BLaER1 treated with 17β-estradiol and CSF1 and Interleukin-3, amounts not matched to agents 10 nM and 100 nM (cell line): ENCODE data around the gene GDF11.

ENCODE experiments used
- H3K27ac ChIP-seq, 11 experiments: shearing (Covaris generic); formaldehyde crosslinking; 2 replicates each; pipeline ENCODE4 v1.8.1; 2022
- H3K27me3 ChIP-seq, 11 experiments: shearing (Covaris generic); formaldehyde crosslinking; 2 replicates each; pipeline ENCODE4 v1.8.1; 2022
- H3K36me3 ChIP-seq, 11 experiments: shearing (Covaris generic); formaldehyde crosslinking; 2 replicates each; pipeline ENCODE4 v1.8.1; 2022
- H3K4me1 ChIP-seq, 10 experiments: shearing (Covaris generic); formaldehyde crosslinking; 2 replicates each; pipeline ENCODE4 v1.8.1; 2022
- H3K4me2 ChIP-seq, 11 experiments: shearing (Covaris generic); formaldehyde crosslinking; 2 replicates each; pipeline ENCODE4 v1.8.1; 2022
- H3K4me3 ChIP-seq, 10 experiments: shearing (Covaris generic); formaldehyde crosslinking; 2 replicates each; pipeline ENCODE4 v1.8.1; 2022
- H3K9ac ChIP-seq, 11 experiments: shearing (Covaris generic); formaldehyde crosslinking; 2 replicates each; pipeline ENCODE4 v1.8.1; 2022
- H3K9me3 ChIP-seq, 11 experiments: shearing (Covaris generic); formaldehyde crosslinking; replicated peaks in 1 of 11; 2 replicates each; pipeline ENCODE4 v1.8.1; 2022
- H4K20me1 ChIP-seq, 11 experiments: shearing (Covaris generic); formaldehyde crosslinking; 2 replicates each; pipeline ENCODE4 v1.8.1; 2022
- Cebpa-rat ChIP-seq, 11 experiments: shearing (Covaris generic); IDR thresholded peaks; 2 replicates each; pipeline ENCODE4 v1.8.1; 2022

Gene GDF11

GRCh38 chr12:55736780-55737580 lies 5.9 kb upstream of the GDF11 start:
- TF ChIP-seq Cebpa-rat (IDR thresholded peaks at IDR 0.05): no peak
- Histone ChIP-seq H3K4me2 (peak overlapping the region; percentile 92 to 99 (median 96)), H3K27ac (peak overlapping the region in 7 of 11 experiments; percentile 57 to 83 (median 70); a peak in 13 of 22 replicates), H3K4me3 (no peak overlapping the region; a peak in 1 of 20 replicates), H3K9me3 (no peaks in the 10 kb centered on the region), H3K4me1 (peaks cover 38 to 54% (median 44%) of the 10 kb centered on the region in 10 experiments), H4K20me1 (peaks cover 0 to 4% (median 0%) of the 10 kb centered on the region in 11 experiments; a peak in 1 of 22 replicates), H3K27me3 (no peaks in the 10 kb centered on the region), H3K9ac (peak overlapping the region in 9 of 11 experiments; percentile 47 to 79 (median 73); a peak in 11 of 22 replicates), H3K36me3 (no peaks in the 10 kb centered on the region)

DNA sequence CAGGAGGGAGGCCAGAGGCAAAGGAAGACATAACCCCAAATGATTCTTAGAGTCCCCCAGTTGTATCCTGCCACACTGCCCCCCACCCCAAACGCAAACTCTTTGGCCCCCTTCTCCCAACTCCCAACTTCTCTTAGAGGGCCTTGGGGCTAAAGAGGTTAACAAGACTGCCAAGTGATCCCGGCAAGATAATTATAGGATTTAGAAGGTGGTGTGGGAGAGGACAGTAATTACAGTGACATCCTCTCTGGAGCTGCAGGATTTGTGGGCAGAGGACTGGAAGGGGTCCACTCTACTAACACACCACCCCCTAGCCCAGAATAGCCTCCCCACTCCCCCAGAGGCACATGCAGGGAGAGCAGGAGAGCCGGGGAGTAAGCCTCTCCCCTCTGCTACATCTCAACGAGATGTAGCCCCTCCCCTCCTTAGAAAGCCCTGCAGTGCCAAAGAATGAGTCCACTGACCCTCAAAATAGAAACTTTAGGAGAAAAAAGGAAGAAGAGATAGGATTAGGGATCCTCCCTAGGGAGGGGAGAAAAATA lies 5.3 kb upstream of the GDF11 start:
- no peaks in the 10 kb centered on the region for H3K27me3 ChIP-seq
- peak overlapping the region; percentile 47 to 85 (median 74) for H3K9ac ChIP-seq
- H3K4me1 ChIP-seq: peaks cover 31 to 50% (median 42%) of the 10 kb centered on the region in 10 experiments
- H3K9me3 ChIP-seq: no peaks in the 10 kb centered on the region
- H3K27ac ChIP-seq: peak overlapping the region; percentile 50 to 88 (median 70)
- H3K4me2 ChIP-seq: peak overlapping the region; percentile 92 to 99 (median 96)
- H3K4me3 ChIP-seq: peak overlapping the region; percentile 54 to 78 (median 68)
- no peak for TF ChIP-seq Cebpa-rat (IDR thresholded peaks at IDR 0.05)
- no peaks in the 10 kb centered on the region for H3K36me3 ChIP-seq
- no peaks in the 10 kb centered on the region for H4K20me1 ChIP-seq

DNA sequence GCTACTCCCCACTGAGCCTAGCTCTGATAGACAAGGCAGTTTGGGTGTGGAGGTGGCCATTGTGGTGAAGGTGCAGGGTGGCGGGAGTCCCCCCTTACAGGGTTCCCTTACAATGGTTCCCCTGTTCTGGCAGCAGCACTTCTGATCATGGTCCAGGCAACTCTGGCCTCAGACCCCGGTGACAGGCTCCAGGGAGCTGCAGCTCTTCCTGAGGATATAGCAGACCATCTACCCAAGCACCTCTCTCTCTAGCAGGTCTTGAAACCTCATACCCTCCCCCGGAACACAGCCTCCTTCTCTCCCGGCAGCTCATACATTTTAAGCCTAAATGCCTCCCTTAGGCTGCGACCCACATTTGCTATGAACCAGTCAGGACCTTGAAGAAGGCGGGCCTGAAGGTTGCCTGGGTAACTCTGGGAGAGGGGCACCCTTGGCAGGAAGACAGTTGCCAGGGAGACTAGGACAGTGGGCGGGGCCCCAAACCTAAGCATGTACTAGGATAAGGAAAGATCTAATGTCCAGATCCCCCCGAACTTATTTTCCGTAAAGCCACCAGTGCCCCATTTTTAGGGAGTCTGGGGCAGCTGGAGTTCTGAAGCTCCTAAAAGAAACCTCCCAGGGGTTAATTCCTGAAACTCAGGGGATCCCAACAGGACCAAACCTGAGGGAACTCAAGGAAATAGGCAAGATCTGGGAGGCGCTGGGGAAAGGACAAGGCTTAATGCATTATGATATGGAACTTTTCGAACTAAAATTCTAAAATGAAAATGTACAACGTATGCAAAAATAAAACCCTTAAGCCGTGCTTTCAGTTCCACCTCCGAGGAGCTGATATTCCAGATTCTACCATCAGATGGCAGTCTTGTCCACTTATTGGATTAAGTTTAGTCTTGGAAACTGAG lies 4.5 kb upstream of the GDF11 start:
- Histone ChIP-seq H3K27ac (peak overlapping the region; percentile 50 to 88 (median 70)), H3K27me3 (no peaks in the 10 kb centered on the region), H3K9ac (peak overlapping the region; percentile 47 to 85 (median 74)), H3K4me3 (peak overlapping the region; percentile 54 to 78 (median 68)), H3K4me1 (peaks cover 24 to 43% (median 36%) of the 10 kb centered on the region in 10 experiments), H3K36me3 (no peaks in the 10 kb centered on the region), H3K4me2 (peak overlapping the region; percentile 92 to 99 (median 96)), H3K9me3 (no peaks in the 10 kb centered on the region), H4K20me1 (no peaks in the 10 kb centered on the region)
- TF ChIP-seq Cebpa-rat (IDR thresholded peaks at IDR 0.05): no peak

DNA sequence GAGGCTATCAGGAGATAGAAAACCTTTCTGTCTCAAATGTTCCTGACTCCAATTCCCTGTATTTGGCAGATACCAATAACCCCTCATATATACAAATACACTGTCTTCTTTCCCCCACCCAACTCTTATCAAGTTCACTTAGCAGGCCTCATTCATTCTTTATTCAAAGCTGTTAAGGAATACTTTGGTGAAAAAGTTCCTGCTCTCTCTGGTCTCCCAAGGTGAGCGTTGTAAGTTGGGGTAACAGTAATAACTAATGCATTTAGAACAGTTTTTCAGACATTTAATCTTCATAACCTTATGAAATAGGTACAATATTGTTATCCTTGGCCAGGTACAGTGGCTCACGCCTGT lies 3.9 kb upstream of the GDF11 start:
- H3K27me3 ChIP-seq: no peaks in the 10 kb centered on the region
- H3K27ac ChIP-seq: peak overlapping the region in 1 of 11 experiments; percentile 88; a peak in 3 of 22 replicates
- no peaks in the 10 kb centered on the region for H3K36me3 ChIP-seq
- H3K9ac ChIP-seq: peak overlapping the region in 5 of 11 experiments; percentile 47 to 85 (median 74); a peak in 10 of 22 replicates
- peaks cover 18 to 37% (median 30%) of the 10 kb centered on the region in 10 experiments for H3K4me1 ChIP-seq
- H4K20me1 ChIP-seq: peaks cover 0 to 4% (median 0%) of the 10 kb centered on the region in 11 experiments; a peak in 6 of 22 replicates
- H3K4me2 ChIP-seq: peak overlapping the region in 7 of 11 experiments; percentile 92 to 99 (median 93); a peak in 10 of 22 replicates
- H3K9me3 ChIP-seq: no peaks in the 10 kb centered on the region
- H3K4me3 ChIP-seq: peak overlapping the region; percentile 54 to 78 (median 68); a peak in 17 of 20 replicates
- TF ChIP-seq Cebpa-rat (IDR thresholded peaks at IDR 0.05): no peak

GRCh38 chr12:55741931-55742680 lies 816 bp upstream of the GDF11 start:
- peak overlapping the region; percentile 55 to 81 (median 72); a peak in 21 of 22 replicates for H3K9ac ChIP-seq
- no peaks in the 10 kb centered on the region for H3K9me3 ChIP-seq
- peak overlapping the region in 8 of 11 experiments; percentile 64 to 73 (median 68); a peak in 16 of 22 replicates for H3K27ac ChIP-seq
- peak overlapping the region; percentile 74 to 91 (median 87) for H3K4me2 ChIP-seq
- no peak for TF ChIP-seq Cebpa-rat (IDR thresholded peaks at IDR 0.05)
- peaks cover 0 to 4% (median 2%) of the 10 kb centered on the region in 11 experiments; a peak in 8 of 22 replicates for H3K36me3 ChIP-seq
- H3K27me3 ChIP-seq: no peaks in the 10 kb centered on the region
- peak overlapping the region; percentile 46 to 68 (median 57); a peak in 18 of 20 replicates for H3K4me3 ChIP-seq
- H3K4me1 ChIP-seq: peaks cover 38 to 53% (median 45%) of the 10 kb centered on the region in 10 experiments
- peaks cover 0 to 27% (median 22%) of the 10 kb centered on the region in 11 experiments; a peak in 16 of 22 replicates for H4K20me1 ChIP-seq

DNA sequence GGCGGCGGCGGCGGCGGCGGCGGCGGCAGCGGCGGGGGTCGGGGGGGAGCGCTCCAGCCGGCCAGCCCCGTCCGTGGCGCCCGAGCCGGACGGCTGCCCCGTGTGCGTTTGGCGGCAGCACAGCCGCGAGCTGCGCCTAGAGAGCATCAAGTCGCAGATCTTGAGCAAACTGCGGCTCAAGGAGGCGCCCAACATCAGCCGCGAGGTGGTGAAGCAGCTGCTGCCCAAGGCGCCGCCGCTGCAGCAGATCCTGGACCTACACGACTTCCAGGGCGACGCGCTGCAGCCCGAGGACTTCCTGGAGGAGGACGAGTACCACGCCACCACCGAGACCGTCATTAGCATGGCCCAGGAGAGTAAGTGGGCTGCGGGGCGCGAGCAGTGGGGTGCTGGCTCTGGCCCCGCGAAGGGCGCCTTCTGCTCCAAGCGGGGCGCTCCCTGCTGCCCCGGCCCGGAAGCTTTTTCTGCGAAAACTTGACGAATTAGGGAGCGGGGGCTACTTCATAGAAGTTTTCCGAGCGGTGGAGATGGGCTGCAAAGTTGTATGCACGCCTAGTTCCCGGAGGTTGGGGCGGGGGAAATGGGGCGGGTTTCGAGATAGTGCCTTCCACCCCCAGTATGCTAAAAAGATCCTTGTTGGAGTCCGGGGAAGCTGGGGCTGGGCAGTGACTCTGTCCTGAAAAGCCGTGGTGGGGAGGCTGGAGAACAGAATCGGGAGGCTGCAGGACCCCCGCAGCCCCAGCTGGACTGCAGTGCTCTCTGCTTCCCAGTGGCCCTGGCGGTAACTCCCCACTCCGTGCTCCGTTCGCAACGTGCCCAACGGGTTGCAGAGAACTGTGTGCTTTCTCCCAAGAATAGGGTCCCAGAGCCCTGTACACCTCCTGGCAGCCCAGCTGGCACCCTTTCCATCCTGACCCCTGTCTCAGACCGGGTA lies 751 bp downstream of the GDF11 start:
- H3K27ac ChIP-seq: peak overlapping the region in 10 of 11 experiments; percentile 43 to 81 (median 76); a peak in 19 of 22 replicates
- H4K20me1 ChIP-seq: peaks cover 0 to 42% (median 33%) of the 10 kb centered on the region in 11 experiments; a peak in 16 of 22 replicates
- TF ChIP-seq Cebpa-rat (IDR thresholded peaks at IDR 0.05): no peak
- peak overlapping the region; percentile 62 to 94 (median 84) for H3K4me3 ChIP-seq
- no peaks in the 10 kb centered on the region for H3K9me3 ChIP-seq
- peaks cover 41 to 54% (median 45%) of the 10 kb centered on the region in 10 experiments for H3K4me1 ChIP-seq
- H3K27me3 ChIP-seq: no peaks in the 10 kb centered on the region
- H3K36me3 ChIP-seq: peaks cover 0 to 20% (median 18%) of the 10 kb centered on the region in 11 experiments; a peak in 19 of 22 replicates
- H3K4me2 ChIP-seq: peak overlapping the region; percentile 94 to 100 (median 99)
- peak overlapping the region; percentile 72 to 88 (median 82) for H3K9ac ChIP-seq
